CD4-positive, alpha-beta T cell treated with Interleukin-15 for 1 hour (primary cell): ENCODE results near the gene RNLS.
"Not testable (repeated sequence)": the region's sequence is repeated elsewhere in the genome, so short reads cannot be mapped to it uniquely, and the experiment has no call there.

ENCODE experiments used
- DNase-seq: peaks from one replicate; pipeline ENCODE4 v3.0.0-alpha.2; 2020

Gene RNLS

DNA sequence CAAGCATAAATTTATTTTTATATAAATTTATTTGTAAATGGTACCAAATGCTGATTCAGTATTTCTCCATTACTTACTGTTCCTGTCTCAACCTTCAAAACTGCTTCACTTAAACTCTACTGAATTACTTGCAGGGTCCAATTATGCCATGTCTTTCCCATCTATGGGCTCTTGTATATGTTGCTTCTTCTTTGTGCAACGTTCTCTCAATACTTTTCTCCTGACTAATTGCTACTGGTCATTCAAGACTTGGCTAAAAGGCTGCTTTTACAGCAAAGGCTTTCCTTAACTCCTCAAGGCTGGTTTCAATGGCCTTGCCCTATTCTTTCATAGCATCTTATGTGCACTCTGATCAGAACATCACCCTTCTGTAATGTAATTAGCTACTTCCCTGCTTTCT lies 67.9 kb downstream of the RNLS start:
- DNase-seq = no peak

DNA sequence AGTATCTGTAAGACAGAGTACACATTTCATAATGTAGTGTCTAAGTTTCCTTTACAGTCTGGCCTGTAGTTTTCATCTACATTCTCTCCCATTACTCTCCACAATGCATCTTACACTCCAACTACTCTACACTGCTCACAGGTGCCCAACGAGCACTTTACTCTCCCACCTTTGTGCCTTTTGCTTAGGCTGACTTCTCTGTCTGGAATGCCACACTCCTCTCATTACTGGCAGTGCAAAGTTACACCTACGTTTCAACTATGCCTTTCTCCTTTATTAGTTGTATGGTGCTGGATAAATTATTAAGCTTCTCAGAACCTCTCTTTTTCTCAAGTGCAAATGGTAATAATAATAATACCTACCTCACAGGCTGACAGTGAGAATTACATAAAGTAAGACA lies 70.5 kb downstream of the RNLS start:
- DNase-seq = no peak

DNA sequence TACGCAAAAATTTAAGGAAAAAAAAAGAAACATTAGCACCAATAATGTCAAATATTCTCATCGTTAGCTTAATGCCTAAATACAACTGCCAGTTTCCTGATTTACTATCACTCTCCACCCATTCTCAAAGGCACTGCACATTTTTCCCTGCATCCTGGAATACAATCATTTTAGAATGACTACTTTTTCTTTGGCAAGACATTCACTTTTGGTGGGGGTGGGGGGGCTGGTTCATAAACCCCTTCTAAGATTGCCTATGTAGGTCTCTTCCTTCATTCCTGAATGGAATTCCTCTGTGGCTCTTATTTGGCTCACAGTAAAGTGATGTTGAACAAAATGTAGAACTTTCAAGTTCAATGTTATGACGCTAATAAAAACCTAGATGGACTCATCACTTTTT lies 74.3 kb downstream of the RNLS start:
- no peak for DNase-seq

DNA sequence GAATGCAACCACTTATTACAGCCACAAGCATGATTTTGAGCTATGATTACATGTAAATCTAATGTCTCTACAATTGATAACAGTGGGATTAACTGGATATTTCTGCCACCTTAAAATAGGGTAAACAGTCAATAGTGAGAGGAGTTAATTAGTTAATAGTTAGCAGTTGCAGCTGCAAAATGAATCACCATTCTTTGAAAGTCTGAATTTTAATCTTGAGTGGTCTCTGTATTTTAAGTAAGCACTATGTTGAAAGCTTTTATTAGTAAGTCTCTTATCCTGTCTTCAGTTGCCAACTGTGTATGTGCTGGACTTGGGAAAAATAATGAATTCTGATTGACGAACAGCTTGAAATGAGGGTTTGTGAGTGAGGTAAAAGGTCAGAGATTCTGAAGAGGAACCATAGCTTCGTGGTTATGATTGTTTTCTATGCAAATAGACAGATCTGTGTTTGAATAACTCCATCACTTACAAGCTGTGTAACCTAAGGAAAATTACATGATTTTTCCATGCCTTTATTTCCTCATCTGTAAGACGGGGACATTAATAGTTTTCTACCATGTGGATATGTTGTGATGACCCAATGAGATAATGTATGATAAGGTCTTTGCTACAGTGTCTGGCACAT lies 75.2 kb downstream of the RNLS start:
- no peak for DNase-seq

DNA sequence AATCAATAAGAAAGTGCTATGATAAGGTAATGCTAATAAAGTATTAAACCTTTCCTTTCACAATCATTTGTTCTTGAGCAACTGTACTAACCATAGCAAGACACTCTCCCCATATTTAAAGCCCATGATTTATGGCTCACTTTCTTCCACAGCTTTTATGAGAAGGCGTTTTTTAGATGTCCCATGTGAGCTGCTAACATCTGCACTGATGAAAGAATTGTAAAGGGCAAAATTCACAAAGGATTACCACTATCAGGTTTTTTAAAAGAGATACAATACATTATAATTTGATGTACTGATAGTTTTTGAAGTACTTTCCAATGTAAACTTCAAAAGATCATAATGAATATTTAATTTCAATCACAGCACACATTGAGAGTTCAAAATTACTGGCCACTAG lies 75.7 kb downstream of the RNLS start:
- no peak for DNase-seq

DNA sequence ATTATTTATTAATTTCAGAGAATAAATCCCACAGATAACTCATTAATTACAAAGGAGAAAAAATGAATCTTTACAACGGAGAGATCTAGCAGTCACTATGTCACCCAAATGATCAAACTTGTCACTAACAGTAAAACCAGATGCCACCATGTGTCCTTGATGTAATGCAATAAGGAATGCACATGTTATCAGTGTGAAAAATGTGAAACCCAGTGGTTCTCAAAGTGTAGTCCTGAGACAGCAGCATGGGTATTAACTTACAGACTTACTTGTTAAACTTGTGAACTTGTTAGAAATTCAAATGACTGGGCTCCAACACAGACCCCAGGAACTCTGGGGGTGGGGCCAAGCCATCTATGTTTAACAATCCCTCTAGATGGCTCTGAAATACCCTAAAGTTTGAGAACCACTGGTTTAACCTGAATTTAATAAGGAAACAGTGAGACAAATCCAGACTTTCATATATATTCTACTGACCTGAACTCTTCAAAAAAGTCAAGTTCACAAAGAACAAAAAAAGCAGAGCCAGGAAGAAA lies 77.4 kb downstream of the RNLS start:
- no peak for DNase-seq

DNA sequence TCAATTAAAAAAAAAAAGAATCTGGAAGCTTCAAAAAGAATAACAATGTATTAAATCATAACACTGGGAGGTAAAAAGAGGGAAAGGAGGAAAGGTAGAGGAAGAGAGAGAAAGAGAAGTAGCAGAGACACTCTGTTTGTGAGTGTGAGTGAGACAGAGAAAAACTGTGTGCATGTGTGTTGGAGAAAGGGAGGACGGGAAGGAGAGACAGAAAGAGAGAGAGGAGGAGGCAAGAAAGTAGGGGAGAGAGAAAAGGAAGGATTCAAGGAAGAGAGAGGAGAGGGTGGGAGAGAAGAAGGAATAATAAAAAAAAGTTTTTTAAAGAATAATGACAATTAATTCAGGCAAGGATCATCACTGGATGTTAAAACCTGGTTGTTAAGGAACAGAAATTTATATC lies 77.9 kb downstream of the RNLS start:
- no peak for DNase-seq

DNA sequence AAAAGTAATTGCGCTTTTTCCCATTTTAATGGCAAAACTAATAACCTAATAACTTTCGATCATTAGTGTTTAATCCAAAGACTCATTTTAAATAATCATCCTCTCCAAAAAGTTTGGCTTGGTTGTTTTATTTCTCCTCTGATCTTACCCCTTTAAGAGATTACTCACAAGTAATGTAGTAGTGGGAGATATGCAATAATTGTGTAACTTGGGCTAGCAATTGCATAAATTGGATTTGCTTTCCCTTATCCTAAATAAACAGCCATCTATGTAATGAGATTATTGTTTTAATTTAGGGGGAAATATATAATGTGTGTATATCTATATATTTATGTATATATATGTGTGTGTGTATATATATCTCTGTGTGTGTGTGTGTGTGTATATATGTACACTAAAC lies 82.5 kb downstream of the RNLS start:
- no peak for DNase-seq

DNA sequence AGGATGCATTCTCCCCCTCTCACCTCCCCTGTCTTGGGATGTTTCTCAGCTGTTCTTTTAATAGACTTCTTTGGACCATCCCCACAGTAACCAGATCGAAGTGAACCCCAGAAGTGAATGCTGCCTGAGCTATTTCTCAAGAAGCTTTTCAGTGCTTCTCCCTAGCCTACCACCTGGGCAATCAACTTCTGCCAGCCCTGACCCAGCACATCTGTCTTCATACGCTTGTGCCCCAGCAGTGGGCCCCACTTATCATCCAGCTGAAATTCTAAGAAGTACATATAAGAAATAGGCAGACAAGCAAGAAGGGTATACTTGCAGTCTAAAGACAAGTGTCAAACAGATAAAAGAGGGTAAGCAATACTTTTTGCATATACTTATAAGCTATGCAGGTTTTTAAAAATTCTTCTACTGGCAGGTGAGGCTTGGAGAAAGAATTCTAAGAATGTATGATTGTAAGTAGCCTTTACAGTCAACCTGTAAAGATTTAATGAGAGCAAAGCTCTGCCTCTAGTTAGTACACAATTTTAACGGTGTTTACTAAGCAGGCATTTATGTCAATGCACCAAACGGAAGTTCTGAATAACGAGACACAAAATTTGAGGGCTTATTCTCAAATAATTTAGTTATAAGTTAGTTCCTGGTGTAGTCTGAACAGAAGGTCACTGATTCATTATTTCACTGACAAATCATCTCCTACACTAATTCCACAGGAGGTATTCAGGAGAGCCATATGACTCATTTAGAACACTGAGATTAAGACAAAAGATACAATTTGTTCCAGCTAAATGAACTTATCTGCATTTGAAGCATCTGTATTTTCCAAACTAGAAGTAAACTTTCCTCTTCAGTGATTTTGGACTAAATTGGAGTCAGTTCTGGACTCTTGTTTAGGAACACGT lies 83.3 kb downstream of the RNLS start:
- DNase-seq = no peak

DNA sequence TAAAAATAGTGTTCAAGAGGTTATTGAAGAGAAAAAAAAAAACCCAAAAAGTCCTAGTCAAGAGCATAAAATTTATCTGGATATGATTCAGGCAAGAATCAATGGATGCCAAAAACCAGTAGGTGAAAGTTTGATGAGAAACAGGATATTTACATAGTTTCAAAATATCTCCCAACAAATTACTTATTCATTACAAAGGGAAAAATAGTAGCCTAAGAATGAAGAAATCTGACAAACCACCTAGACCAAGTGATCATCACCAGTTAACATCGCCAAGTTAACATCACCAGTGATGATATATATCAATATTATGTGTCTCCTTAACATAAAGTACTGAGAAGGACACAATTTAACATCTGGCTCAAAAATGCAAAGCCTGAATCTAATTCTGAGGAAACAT lies 85.2 kb downstream of the RNLS start:
- no peak for DNase-seq

DNA sequence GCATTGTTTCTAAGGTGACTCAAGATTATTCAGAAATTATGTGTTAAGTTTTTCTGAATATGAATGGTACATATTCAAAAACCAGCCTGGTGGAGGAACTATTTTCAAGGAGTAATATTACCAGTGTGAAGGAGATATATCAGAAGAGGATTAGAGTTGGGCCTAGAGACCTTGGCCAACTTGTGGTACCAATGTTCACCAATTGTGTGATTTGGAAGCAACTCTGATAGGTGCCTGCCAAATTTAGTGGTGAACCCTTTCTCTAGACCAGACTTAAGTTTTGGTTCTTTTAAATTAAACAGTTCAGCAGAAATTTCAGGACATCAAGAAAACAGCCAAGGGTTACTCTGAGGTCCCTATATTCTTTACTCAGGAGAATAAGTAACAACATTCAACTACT lies 88.6 kb downstream of the RNLS start:
- DNase-seq = no peak

DNA sequence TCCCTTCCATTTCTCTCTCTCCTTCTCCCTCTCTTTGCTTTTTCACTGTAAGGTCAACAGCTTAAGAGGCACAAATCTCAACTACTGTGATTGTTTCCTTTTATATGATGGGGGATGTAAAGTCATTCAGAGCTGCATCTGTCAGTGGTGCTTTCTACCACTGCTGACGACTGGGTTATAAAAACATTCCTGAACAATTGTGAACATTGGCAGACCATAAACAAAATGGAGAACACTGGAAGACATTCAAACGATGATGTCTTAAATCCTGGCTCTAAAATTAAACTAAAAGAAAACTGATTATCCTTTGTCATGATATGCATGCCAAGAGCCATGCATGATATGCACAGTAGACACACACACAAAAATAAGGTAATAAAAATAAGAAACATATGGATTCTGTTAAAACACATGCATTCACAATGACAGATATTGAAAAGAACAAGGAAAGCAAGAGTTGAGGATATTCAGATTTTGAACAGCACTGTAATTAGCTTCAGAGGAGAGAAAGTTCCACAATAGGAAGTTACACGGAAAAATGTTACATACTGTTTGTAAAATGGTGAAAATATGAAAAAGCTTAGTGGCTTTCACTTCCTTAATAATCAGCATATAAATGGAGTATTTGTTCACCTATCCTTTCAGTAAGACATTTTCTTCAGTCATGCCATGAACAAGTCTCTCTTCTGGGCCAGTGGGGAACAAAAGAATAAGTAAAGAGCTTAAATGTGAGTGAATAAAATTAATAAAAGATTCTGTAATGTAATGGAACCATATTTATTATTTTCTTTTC lies 89.2 kb downstream of the RNLS start:
- DNase-seq = no peak

DNA sequence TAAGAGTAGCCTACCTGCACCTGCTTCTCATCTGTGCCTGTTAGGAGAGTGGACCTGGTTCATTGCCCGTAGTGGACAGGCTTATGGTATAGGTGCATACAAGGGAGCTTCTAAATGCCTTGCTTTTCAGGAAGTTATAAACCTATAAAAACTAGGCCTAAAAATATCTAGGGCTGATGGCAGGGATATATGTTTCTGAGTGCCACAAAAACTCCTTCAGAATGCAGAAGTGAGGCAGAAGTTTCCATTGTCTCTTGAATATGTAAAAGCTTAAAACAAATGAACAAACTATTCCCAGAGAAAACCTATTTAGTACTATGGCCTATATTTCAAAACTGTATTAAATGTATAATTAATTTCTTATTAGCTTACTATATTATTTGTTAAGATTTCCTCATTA lies 91.8 kb downstream of the RNLS start:
- no peak for DNase-seq

DNA sequence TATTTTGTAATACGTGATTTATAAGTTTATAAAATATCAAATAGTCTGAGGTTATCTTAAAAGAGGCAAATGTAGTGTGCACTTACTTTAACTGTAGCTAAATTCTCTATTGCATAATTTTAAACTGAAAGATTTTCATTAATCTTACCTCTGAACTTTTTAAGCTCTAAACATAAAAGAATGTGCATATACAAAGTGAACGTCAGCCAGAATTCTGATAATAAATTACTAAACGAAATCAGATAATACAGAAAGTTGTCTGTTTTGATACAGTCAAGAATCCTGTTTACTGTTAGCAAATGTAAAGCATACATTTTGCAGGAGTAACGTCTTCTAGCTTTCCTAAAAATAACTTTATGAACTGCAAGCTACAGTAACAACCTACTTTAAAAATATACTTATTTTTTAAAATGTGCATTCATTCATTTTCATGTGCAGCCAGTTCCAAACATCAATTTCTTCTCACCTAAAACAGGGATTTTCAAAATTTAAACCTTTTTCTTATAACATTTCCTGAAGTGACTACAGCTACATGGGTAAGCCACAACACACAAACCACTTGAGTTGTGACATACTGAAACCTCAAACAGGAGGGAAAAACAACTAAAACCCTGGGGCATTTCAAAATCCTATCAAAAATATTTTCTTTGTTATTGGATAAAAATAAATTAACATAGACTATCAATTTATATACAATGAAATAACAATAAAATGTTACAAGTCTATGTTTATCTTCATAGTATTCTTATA lies 92.7 kb downstream of the RNLS start:
- DNase-seq = no peak

DNA sequence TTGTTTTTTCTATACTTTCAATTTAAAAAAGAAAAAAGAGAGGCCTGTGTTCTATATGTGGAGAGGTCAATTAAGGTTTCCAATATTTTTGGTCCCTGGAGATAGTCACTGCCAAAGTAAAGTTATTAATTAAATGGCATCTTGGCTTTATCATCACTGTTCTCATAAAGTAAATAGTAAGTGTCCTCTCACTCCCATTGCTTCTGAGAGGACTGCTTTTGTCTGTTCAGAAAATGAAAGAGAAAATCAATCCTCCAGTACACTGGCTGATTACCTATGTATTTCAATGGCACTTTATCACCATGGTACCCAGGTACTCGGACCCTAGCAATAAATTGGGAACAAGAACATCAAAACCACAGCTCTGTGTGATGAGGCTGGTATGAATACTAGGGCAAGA lies 94.0 kb downstream of the RNLS start:
- no peak for DNase-seq

DNA sequence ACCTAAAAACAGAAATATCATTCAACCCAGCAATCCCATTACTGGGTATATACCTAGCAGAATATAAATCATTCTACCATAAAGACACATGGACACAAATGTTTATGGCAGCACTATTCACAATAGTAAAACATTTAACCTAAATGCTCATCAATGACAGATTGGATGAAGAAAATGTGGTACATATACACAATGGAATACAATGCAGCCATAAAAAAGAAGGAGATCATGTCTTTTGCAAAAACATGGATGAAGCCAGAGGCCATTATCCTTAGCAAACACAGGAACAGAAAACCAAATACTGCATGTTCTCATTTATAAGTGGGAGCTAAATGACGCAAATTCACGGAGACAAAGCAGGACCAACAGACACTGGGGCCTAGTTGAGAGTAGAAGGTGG lies 96.3 kb downstream of the RNLS start:
- not testable (repeated sequence) for DNase-seq

DNA sequence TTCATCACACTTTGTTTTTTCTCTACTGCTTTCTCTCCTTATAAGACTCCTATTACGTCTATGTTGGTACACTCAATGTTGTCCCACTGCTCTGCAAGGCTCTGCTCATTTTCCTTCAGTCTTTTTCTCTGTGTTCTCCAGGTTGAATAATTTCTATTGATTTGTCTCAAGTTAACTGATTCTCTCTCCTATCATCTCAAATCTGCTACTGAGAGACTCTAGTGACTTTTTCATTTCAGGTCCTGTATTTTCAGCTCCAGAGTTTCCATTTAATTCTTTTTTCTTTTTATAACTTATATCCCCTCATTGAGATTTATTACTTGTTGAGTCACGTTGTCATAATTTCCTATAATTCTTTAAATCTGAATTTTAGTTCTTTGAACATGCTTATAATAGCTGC lies 100.9 kb downstream of the RNLS start:
- no peak for DNase-seq

DNA sequence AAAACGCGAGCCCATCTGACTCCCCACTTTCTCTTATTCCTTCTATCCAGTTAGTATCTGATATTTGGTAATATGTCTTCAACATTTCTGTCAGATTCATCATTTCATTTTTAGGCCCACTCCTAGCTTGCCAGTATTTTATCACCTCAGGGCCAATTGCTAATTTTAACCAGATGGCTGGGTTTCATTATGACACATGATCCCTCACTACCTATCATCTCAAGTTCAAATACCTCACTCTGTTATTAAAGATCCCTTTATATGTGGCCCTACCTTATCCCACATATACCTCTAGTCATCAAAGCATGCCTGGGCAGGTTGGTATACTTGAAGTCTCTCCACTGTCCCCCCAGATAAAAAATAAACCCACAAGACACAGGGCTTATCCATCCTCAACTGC lies 104.9 kb downstream of the RNLS start:
- no peak for DNase-seq

DNA sequence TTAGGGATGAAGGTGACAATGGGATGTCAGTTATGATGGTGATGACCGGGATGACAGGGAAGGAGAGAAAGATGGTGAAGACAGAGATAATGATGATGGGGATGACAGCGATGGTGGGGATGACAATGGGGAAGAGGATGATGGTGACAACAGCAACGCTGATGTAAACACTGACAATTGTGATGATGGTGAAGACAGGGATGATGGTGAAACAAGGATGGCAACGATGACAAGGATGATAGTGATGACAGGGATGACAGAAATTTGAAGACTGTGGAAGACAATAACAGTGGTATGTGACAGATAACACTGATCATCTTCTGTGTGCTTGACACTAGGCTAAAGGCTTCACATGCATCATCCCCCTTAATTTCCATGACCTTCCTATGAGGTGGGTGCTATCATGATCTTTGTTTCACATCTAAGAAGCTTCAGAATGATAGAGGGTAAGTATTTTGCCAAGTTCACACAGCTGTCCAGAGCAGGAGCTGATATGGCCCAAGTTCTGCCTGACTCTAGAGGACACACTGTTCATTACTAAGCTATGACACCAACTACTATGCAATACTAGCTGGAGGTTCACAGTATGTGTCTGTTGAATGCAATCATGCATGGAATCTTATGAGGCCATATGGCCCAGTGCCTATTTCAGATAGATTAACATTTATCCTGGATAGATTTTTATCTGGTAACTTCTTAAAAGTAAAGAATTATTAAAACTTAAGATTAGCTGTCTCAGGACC lies 105.6 kb downstream of the RNLS start:
- DNase-seq = no peak

DNA sequence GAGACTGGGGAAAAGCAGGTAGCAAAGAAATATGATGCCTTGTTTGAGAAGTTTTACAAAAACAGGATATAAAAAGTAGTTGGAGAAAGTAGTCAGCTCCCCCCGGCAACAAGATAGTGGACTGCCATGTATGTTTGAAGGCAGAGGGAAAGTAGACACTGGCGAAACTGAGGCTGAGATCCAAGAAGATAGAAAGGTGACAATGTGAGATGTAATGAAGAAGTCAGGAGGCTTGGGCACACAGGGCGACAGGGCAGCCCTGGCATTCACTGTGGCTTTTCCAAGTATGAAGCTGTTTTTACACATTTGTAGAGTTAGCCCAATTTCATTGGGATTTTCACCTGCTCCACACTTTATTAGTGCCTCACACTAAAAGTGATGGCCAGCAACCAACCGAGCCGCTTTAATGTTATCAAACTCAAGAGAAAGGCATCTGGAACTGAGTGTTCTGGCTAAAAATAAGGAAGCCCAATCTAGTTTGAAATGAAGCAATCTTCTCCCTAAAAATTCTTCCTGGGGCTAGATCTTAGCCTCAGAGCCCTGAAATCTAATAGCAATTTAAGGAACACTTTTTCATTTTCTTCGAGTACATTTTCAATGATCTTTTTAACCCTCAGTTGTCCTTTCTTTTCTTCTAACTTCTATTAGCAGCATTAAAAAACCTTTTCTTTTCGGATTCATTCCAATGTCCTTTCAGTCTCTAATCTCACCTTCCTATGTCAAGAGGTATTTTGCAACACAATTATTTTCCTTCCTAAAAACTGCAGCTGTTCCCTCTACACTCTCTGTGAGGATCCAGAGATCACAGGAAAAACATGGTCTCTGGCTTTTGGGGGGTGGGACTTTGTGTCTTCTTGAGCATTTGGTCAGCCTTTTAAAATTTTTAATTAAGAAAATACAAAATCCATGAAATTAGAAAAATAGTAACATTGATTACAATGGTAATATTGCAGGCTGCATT lies 108.0 kb downstream of the RNLS start:
- DNase-seq = no peak
